NCI-H2081 (cell line): ENCODE measurements around the gene PPP2R1A.
"Not testable (repeated sequence)": the region's sequence is repeated elsewhere in the genome, so short reads cannot be mapped to it uniquely, and the experiment has no call there.

Experiments
- DNase-seq, 2 experiments: peaks; one replicate each; lab custom pipeline; 2025; lab: John Stamatoyannopoulos, UW

Gene PPP2R1A

GRCh38 chr19:52200755-52201391, 11.0 kb downstream of the PPP2R1A start:
- DNase-seq = not testable (repeated sequence)

- no peak for DNase-seq
Observed at GRCh38 chr19:52206481-52206880, 16.6 kb downstream of the PPP2R1A start.

GRCh38 chr19:52211203-52211602, 21.4 kb downstream of the PPP2R1A start:
- DNase-seq = no peak

- no peak for DNase-seq
Observed at GRCh38 chr19:52211926-52212571, 22.2 kb downstream of the PPP2R1A start.

GRCh38 chr19:52212572-52213255, 22.9 kb downstream of the PPP2R1A start:
- DNase-seq = no peak

- no peak for DNase-seq
Observed at GRCh38 chr19:52214241-52214640, 24.4 kb downstream of the PPP2R1A start.

GRCh38 chr19:52216401-52216800, 26.5 kb downstream of the PPP2R1A start:
- no peak for DNase-seq

- no peak for DNase-seq
Observed at GRCh38 chr19:52217576-52217975, 27.7 kb downstream of the PPP2R1A start.

GRCh38 chr19:52219611-52220010, 29.8 kb downstream of the PPP2R1A start:
- no peak for DNase-seq

GRCh38 chr19:52221031-52221430, 31.2 kb downstream of the PPP2R1A start:
- DNase-seq = no peak

GRCh38 chr19:52221831-52222375, 32.1 kb downstream of the PPP2R1A start:
- no peak for DNase-seq

GRCh38 chr19:52224211-52224610, 34.4 kb downstream of the PPP2R1A start:
- no peak for DNase-seq

GRCh38 chr19:52226652-52227051, 36.8 kb downstream of the PPP2R1A start:
- no peak for DNase-seq

- DNase-seq = no peak
Observed at GRCh38 chr19:52227196-52227940, 37.5 kb downstream of the PPP2R1A start.

GRCh38 chr19:52227980-52228379, 38.1 kb downstream of the PPP2R1A start:
- DNase-seq = no peak

GRCh38 chr19:52229524-52229923, 39.7 kb downstream of the PPP2R1A start:
- no peak for DNase-seq

GRCh38 chr19:52230685-52231084, 40.8 kb downstream of the PPP2R1A start:
- no peak for DNase-seq

GRCh38 chr19:52231154-52231910, 41.5 kb downstream of the PPP2R1A start:
- DNase-seq = no peak

GRCh38 chr19:52234406-52234805, 44.6 kb downstream of the PPP2R1A start:
- DNase-seq = no peak

GRCh38 chr19:52237197-52237596, 47.3 kb downstream of the PPP2R1A start:
- DNase-seq = no peak

- DNase-seq = peak; percentile 20 to 24
Observed at GRCh38 chr19:52237771-52238400, 48.0 kb downstream of the PPP2R1A start.
